DND-41 (cell line): ENCODE measurements around the gene UBXN4.
A peak's percentile ranks its signal among the peaks of the same experiment; 100 is the strongest.

Experiments used
- ATAC-seq: fragments of 200-7000 bp; cut with Tn5 transposase; 3 replicates; pipeline ENCODE4 v1.9.1; 2021; ENCODE audit warnings: low read depth; ENCODE audit not compliant: insufficient read depth
- DNase-seq: peaks from one replicate; pipeline ENCODE4 v3.0.0-alpha.2; 2020
- H2AFZ ChIP-seq: 2 replicates; pipeline ENCODE4 v1.6.0; 2012; ENCODE audit warnings: low read depth, low read length
- H3K27ac ChIP-seq: 2 replicates; pipeline ENCODE4 v1.5.1; 2012; ENCODE audit warnings: low read length, inconsistent platforms
- H3K27me3 ChIP-seq: fragments of 200-600 bp; sonication (generic); 2 replicates; pipeline ENCODE4 v1.6.0; 2012; ENCODE audit warnings: low read length, mild to moderate bottlenecking, inconsistent platforms; ENCODE audit not compliant: insufficient read depth, poor library complexity
- H3K36me3 ChIP-seq: 2 replicates; pipeline ENCODE4 v1.5.1; 2012; ENCODE audit warnings: low read length, inconsistent platforms; ENCODE audit not compliant: insufficient read depth
- H3K4me1 ChIP-seq: 2 replicates; pipeline ENCODE4 v1.5.1; 2012; ENCODE audit warnings: mild to moderate bottlenecking, low read length; ENCODE audit not compliant: insufficient read depth
- H3K4me2 ChIP-seq: 2 replicates; pipeline ENCODE4 v1.6.0; 2012; ENCODE audit warnings: mild to moderate bottlenecking, moderate library complexity, low read length, inconsistent platforms; ENCODE audit not compliant: insufficient read depth
- H3K4me3 ChIP-seq, 2 experiments: fragments of 200-600 bp in 1 of 2; shearing (Covaris generic) in 1 of 2; 2 replicates each; pipeline ENCODE4 v1.5.1; 2012 to 2016; ENCODE audit warnings: inconsistent platforms in 2 of 2, low read length in 2 of 2, mild to moderate bottlenecking in 2 of 2, low read depth in 1 of 2, moderate library complexity in 1 of 2
- H3K79me2 ChIP-seq: 2 replicates; pipeline ENCODE4 v1.6.0; 2012; ENCODE audit warnings: low read length, inconsistent platforms; ENCODE audit not compliant: insufficient read depth
- H3K9ac ChIP-seq: 2 replicates; pipeline ENCODE4 v1.6.0; 2012; ENCODE audit warnings: low read depth, mild to moderate bottlenecking, inconsistent platforms, low read length, moderate library complexity
- H3K9me3 ChIP-seq: 2 replicates; pipeline ENCODE4 v1.5.1; 2012; ENCODE audit warnings: low read length, moderate library complexity, mild to moderate bottlenecking, inconsistent platforms; ENCODE audit not compliant: insufficient read depth, severe bottlenecking
- H4K20me1 ChIP-seq: 2 replicates; pipeline ENCODE4 v1.6.0; 2012; ENCODE audit warnings: low read length; ENCODE audit not compliant: insufficient read depth
- EZH2 ChIP-seq: IDR thresholded peaks from 3 replicates; pipeline ENCODE4 v1.6.1; 2012; ENCODE audit warnings: borderline replicate concordance, low read depth, mild to moderate bottlenecking, moderate library complexity, low read length, inconsistent platforms; ENCODE audit not compliant: severe bottlenecking
- TF ChIP-seq, protein P1 (sequence below): IDR thresholded peaks from 2 replicates; pipeline ENCODE4 v1.5.1; 2012; ENCODE audit warnings: borderline replicate concordance, low read length, moderate library complexity, mild to moderate bottlenecking; ENCODE audit not compliant: poor library complexity, severe bottlenecking; ENCODE audit errors: extremely low read depth

Gene UBXN4

DNA sequence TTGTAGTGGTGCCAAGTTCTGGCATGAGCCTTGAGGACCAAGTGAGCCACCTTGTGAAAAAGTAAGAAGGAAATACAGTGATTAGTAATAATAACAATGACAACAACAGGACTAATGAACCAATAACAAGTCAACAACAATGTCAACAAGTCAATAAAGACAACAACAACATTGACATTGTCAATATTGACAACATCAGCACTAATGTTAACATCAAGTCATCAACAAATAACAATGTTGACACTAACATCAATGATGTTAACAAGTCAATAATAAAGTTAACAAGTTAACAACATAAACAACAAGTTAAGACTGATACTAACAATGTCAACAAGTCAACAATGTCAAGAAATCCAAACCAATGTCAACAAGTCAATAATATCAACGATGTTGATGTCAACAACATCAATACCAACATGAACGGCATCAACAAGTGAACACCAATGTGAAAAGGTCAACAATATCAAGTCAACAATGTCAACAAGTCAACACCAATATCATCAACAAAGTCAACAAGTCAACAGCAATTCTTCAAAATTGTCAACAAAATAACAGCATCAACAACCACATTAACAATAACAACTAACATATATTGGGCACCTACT is 71.4 kb downstream of the UBXN4 start:
- Histone ChIP-seq H3K4me3 (no peak overlapping the region), H3K36me3 (no peaks in the 10 kb centered on the region), H4K20me1 (no peaks in the 10 kb centered on the region), H3K9ac (no peak overlapping the region), H2AFZ (no peak overlapping the region), H3K27me3 (no peaks in the 10 kb centered on the region), H3K27ac (no peak overlapping the region), H3K4me1 (no peaks in the 10 kb centered on the region), H3K9me3 (no peaks in the 10 kb centered on the region), H3K4me2 (no peak overlapping the region), H3K79me2 (no peaks in the 10 kb centered on the region)
- TF ChIP-seq, protein P1, sequence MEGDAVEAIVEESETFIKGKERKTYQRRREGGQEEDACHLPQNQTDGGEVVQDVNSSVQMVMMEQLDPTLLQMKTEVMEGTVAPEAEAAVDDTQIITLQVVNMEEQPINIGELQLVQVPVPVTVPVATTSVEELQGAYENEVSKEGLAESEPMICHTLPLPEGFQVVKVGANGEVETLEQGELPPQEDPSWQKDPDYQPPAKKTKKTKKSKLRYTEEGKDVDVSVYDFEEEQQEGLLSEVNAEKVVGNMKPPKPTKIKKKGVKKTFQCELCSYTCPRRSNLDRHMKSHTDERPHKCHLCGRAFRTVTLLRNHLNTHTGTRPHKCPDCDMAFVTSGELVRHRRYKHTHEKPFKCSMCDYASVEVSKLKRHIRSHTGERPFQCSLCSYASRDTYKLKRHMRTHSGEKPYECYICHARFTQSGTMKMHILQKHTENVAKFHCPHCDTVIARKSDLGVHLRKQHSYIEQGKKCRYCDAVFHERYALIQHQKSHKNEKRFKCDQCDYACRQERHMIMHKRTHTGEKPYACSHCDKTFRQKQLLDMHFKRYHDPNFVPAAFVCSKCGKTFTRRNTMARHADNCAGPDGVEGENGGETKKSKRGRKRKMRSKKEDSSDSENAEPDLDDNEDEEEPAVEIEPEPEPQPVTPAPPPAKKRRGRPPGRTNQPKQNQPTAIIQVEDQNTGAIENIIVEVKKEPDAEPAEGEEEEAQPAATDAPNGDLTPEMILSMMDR, result no peak
- TF ChIP-seq EZH2, result no peak
- no peak for ATAC-seq
- DNase-seq, result no peak

DNA sequence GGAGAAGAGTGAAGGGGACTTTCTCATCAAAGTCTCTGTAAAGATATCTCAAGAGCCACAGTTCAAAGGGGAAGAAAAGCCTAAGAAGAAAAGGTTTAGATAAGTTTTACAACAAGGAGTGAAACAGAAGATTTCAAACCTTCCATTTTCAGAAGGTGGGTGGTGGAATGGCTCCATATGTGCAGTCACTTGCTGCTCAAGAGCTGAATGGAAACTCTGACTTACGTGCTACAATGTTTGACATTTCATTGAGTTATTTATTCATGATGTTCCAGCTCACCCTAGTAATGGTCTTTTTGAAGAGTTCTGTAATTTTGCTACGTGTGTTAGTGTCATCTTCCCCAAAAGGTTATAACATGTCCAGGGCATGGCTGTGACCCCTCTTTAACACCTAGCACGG is 73.6 kb downstream of the UBXN4 start:
- no peaks in the 10 kb centered on the region for H3K27me3 ChIP-seq
- peaks cover 15% of the 10 kb centered on the region for H3K4me1 ChIP-seq
- DNase-seq (no peak), ATAC-seq (no peak)
- H3K9ac ChIP-seq, result no peak overlapping the region
- H4K20me1 ChIP-seq, result no peaks in the 10 kb centered on the region
- H3K4me2 ChIP-seq, result no peak overlapping the region
- H3K36me3 ChIP-seq, result no peaks in the 10 kb centered on the region
- H3K9me3 ChIP-seq, result no peaks in the 10 kb centered on the region
- no peak overlapping the region for H3K4me3 ChIP-seq
- no peak for TF ChIP-seq EZH2
- TF ChIP-seq, protein P1, result no peak
- H2AFZ ChIP-seq, result no peak overlapping the region
- H3K27ac ChIP-seq, result no peak overlapping the region
- peaks cover under 1% of the 10 kb centered on the region for H3K79me2 ChIP-seq

DNA sequence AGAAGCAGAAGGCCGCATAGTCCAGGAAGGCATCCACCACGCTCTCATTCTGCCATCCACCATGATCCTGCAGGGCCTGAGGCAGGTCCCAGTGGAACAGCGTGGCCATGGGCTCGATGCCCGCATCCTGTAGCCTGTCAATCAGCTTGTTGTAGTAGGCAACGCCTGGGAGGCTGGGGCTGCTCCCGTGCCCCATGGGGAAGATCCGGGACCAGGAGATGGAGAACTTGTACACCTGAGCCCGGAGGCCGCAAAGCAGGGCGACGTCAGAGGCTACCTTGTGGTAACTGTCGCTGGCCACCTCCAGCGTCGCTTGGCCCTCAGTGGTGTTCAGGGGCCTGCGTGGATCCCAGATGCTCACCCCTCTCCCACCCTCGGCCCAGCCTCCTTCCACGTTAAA is 75.8 kb downstream of the UBXN4 start:
- TF ChIP-seq, protein P1, result no peak
- TF ChIP-seq EZH2, result no peak
- Histone ChIP-seq H3K4me3 (no peak overlapping the region), H3K4me1 (peaks cover 36% of the 10 kb centered on the region), H3K9me3 (peaks cover 5% of the 10 kb centered on the region), H2AFZ (no peak overlapping the region), H3K4me2 (no peak overlapping the region), H3K27ac (peak overlapping the region; percentile 18; the same call in 1 of the 2 replicates), H4K20me1 (no peaks in the 10 kb centered on the region), H3K79me2 (peaks cover 21% of the 10 kb centered on the region), H3K9ac (no peak overlapping the region), H3K36me3 (peaks cover 14% of the 10 kb centered on the region), H3K27me3 (no peaks in the 10 kb centered on the region)
- DNase-seq (no peak), ATAC-seq (no peak)

DNA sequence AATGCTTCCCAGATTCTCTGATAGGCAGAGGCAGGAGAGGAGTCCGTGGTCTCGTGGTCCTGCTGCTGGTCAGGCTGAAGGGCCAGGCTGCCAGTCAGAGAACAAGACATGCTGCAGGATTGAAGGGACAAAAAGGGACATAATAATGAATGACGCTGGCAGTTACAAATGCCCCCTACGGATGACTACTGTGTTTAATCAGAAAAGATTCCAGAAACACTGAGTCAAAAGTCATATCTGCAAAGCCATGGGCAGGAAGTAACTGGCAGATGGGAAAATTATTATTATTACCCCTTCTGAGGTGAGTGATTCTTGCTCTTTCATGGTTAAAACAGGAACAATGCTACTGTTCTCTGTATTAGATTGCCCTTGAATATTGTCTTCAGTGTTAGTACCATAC is 76.3 kb downstream of the UBXN4 start:
- DNase-seq (no peak), ATAC-seq (no peak)
- Histone ChIP-seq H4K20me1 (no peaks in the 10 kb centered on the region), H3K79me2 (peaks cover 26% of the 10 kb centered on the region), H3K27me3 (no peaks in the 10 kb centered on the region), H3K4me3 (no peak overlapping the region), H2AFZ (no peak overlapping the region), H3K9me3 (peaks cover 9% of the 10 kb centered on the region), H3K4me2 (no peak overlapping the region), H3K4me1 (peaks cover 41% of the 10 kb centered on the region), H3K27ac (peak overlapping the region; percentile 8; the same call in 1 of the 2 replicates), H3K9ac (no peak overlapping the region), H3K36me3 (peaks cover 19% of the 10 kb centered on the region)
- TF ChIP-seq, protein P1, result no peak
- no peak for TF ChIP-seq EZH2
